Measurements from ENCODE around the gene ATRNL1. TPM values are rescaled to one million over a fixed set of nuclear protein-coding genes. Genes with fewer than 3 reads are reported as not detected.
"Not testable (repeated sequence)": the region's sequence is repeated elsewhere in the genome, so short reads cannot be mapped to it uniquely, and the experiment has no call there.

Gene ATRNL1
- total RNA-seq, 1 experiment from 2014 or later = not detected

- H3K27me3 Mint-ChIP-seq (ENCODE audit: insufficient read depth, unreplicated experiment) = peaks cover 63% of the 10 kb centered on the region
- intact Hi-C loops (cut with micrococcal nuclease) = loop anchor here (2.0 kb wide), 1 partner anchor 243 kb away; no protein-coding TSS in a partner anchor
- BruUV-seq (replicated peaks) = no TSS peak
- TF ChIP-seq, protein P1, sequence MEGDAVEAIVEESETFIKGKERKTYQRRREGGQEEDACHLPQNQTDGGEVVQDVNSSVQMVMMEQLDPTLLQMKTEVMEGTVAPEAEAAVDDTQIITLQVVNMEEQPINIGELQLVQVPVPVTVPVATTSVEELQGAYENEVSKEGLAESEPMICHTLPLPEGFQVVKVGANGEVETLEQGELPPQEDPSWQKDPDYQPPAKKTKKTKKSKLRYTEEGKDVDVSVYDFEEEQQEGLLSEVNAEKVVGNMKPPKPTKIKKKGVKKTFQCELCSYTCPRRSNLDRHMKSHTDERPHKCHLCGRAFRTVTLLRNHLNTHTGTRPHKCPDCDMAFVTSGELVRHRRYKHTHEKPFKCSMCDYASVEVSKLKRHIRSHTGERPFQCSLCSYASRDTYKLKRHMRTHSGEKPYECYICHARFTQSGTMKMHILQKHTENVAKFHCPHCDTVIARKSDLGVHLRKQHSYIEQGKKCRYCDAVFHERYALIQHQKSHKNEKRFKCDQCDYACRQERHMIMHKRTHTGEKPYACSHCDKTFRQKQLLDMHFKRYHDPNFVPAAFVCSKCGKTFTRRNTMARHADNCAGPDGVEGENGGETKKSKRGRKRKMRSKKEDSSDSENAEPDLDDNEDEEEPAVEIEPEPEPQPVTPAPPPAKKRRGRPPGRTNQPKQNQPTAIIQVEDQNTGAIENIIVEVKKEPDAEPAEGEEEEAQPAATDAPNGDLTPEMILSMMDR (IDR thresholded peaks at IDR 0.05; ENCODE audit: unreplicated experiment) = no peak
- no peak overlapping the region for H3K27ac Mint-ChIP-seq (ENCODE audit: low read depth, unreplicated experiment)
- no peaks in the 10 kb centered on the region for H3K36me3 Mint-ChIP-seq (ENCODE audit: insufficient read depth, unreplicated experiment)
- no peaks in the 10 kb centered on the region for H3K9me3 Mint-ChIP-seq (ENCODE audit: unreplicated experiment)
- DNase-seq (ENCODE audit: unreplicated experiment) = no peak
- ChIA-PET CTCF (interaction anchor here (0.7 kb wide), 1 partner anchor 832 kb away, joined by 3 read pairs; no protein-coding TSS in a partner anchor), POLR2A (no interaction called here)
- H3K4me3 Mint-ChIP-seq (ENCODE audit: unreplicated experiment) = no peak overlapping the region
- no peaks in the 10 kb centered on the region for H3K4me1 Mint-ChIP-seq (ENCODE audit: insufficient read depth, unreplicated experiment)
Measured at GRCh38 chr10:115173915-115174443, 80.8 kb downstream of the ATRNL1 start.

GRCh38 chr10:115207276-115207675 lies 114.1 kb downstream of the ATRNL1 start:
- Mint-ChIP-seq H3K27me3 (ENCODE audit: insufficient read depth, unreplicated experiment) (peaks cover 64% of the 10 kb centered on the region), H3K4me3 (ENCODE audit: unreplicated experiment) (peak overlapping the region; percentile 60)
- H3K4me1 Mint-ChIP-seq (ENCODE audit: insufficient read depth, unreplicated experiment); intact Hi-C loops (cut with micrococcal nuclease); H3K9me3 Mint-ChIP-seq (ENCODE audit: unreplicated experiment); H3K27ac Mint-ChIP-seq (ENCODE audit: low read depth, unreplicated experiment); DNase-seq (ENCODE audit: unreplicated experiment); H3K36me3 Mint-ChIP-seq (ENCODE audit: insufficient read depth, unreplicated experiment); POLR2A ChIA-PET; CTCF ChIA-PET; BruUV-seq (replicated peaks): not testable (repeated sequence)

DNA sequence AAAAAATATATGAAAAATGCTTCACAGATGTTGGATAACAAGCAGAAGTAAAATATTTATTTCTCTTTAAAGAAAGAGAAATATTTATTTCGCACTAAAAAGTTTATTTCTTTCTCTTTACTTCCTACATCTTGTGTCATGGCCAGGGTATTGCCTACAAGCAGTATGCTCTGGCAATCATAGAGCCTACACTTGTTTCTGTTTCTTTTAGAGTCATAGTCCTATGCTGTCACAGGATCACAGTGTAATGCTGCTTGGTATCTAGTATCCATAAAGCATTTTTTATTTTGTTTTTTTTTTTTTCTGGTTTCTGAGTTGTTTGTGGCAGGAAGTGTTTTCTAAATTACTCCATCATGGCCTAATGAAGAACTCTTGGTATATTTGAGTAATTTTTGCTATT lies 116.0 kb downstream of the ATRNL1 start:
- Mint-ChIP-seq H3K9me3 (ENCODE audit: unreplicated experiment) (no peaks in the 10 kb centered on the region), H3K36me3 (ENCODE audit: insufficient read depth, unreplicated experiment) (no peaks in the 10 kb centered on the region), H3K4me3 (ENCODE audit: unreplicated experiment) (no peak overlapping the region), H3K27ac (ENCODE audit: low read depth, unreplicated experiment) (no peak overlapping the region), H3K27me3 (ENCODE audit: insufficient read depth, unreplicated experiment) (peaks cover 60% of the 10 kb centered on the region), H3K4me1 (ENCODE audit: insufficient read depth, unreplicated experiment) (peaks cover 5% of the 10 kb centered on the region)
- DNase-seq (ENCODE audit: unreplicated experiment) = no peak
- CTCF ChIA-PET = no interaction called here
- intact Hi-C loops (cut with micrococcal nuclease) = no loop called here
- POLR2A ChIA-PET = interaction anchor here (0.6 kb wide), 1 partner anchor 80 kb away, joined by 3 read pairs; no protein-coding TSS in a partner anchor
- TF ChIP-seq, protein P1 (IDR thresholded peaks at IDR 0.05; ENCODE audit: unreplicated experiment) = no peak
- BruUV-seq (replicated peaks) = no TSS peak

DNA sequence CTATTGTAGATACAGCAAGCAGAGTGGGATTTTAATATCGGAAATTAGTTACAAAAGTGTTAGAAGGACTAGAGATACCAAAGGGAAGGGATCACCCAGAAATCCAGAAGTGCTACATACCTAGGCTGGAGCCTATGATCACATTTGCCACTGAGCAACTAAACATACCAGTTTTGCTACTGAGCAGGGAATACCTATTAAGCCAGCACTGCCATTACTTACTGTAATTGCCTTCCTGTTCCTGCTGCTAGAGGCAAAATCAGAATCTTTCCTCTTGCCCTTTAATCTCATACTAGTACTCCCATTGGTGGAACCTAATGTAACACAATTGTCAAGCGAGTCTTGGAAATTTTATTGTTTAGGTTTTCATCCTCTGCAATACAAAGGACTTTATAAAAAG lies 121.7 kb downstream of the ATRNL1 start:
- H3K36me3 Mint-ChIP-seq (ENCODE audit: insufficient read depth, unreplicated experiment) = no peaks in the 10 kb centered on the region
- no peak overlapping the region for H3K4me3 Mint-ChIP-seq (ENCODE audit: unreplicated experiment)
- H3K4me1 Mint-ChIP-seq (ENCODE audit: insufficient read depth, unreplicated experiment) = no peaks in the 10 kb centered on the region
- H3K9me3 Mint-ChIP-seq (ENCODE audit: unreplicated experiment) = no peaks in the 10 kb centered on the region
- no TSS peak for BruUV-seq (replicated peaks)
- H3K27ac Mint-ChIP-seq (ENCODE audit: low read depth, unreplicated experiment) = no peak overlapping the region
- H3K27me3 Mint-ChIP-seq (ENCODE audit: insufficient read depth, unreplicated experiment) = peaks cover 33% of the 10 kb centered on the region
- TF ChIP-seq, protein P1 (IDR thresholded peaks at IDR 0.05; ENCODE audit: unreplicated experiment) = no peak
- intact Hi-C loops (cut with micrococcal nuclease) = no loop called here
- no peak for DNase-seq (ENCODE audit: unreplicated experiment)
- POLR2A ChIA-PET = no interaction called here
- CTCF ChIA-PET = no interaction called here

DNA sequence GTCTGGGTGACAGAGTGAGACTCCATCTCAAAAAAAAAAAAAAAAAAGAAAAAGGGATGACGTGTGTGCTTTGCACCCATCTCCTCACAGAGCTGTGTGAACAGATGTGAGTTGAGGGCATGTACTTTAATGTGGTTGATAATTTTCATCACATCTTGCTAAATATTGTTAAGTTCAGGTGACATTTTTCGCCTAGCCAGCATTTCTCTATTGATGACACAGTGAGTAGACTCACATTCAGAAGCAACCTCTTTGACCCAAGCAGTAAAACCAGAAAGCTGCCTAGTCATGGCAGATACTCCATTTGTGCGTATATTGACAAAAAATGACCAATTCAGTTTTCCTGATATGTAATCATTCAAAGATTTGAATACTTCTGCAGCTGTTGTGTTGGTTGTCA lies 126.0 kb downstream of the ATRNL1 start:
- no peak overlapping the region for H3K4me3 Mint-ChIP-seq (ENCODE audit: unreplicated experiment)
- ChIA-PET CTCF (interaction anchor here (0.6 to 0.7 kb wide), 2 partner anchors 48 to 169 kb away, joined by 4 to 5 read pairs; no protein-coding TSS in a partner anchor), POLR2A (no interaction called here)
- intact Hi-C loops (cut with micrococcal nuclease) = no loop called here
- H3K4me1 Mint-ChIP-seq (ENCODE audit: insufficient read depth, unreplicated experiment) = no peaks in the 10 kb centered on the region
- no peak overlapping the region for H3K27ac Mint-ChIP-seq (ENCODE audit: low read depth, unreplicated experiment)
- H3K27me3 Mint-ChIP-seq (ENCODE audit: insufficient read depth, unreplicated experiment) = peaks cover 59% of the 10 kb centered on the region
- TF ChIP-seq, protein P1 (IDR thresholded peaks at IDR 0.05; ENCODE audit: unreplicated experiment) = no peak
- no TSS peak for BruUV-seq (replicated peaks)
- DNase-seq (ENCODE audit: unreplicated experiment) = no peak
- H3K9me3 Mint-ChIP-seq (ENCODE audit: unreplicated experiment) = peaks cover 8% of the 10 kb centered on the region
- H3K36me3 Mint-ChIP-seq (ENCODE audit: insufficient read depth, unreplicated experiment) = no peaks in the 10 kb centered on the region
